Measurements from ENCODE around the gene MED14.

DNA sequence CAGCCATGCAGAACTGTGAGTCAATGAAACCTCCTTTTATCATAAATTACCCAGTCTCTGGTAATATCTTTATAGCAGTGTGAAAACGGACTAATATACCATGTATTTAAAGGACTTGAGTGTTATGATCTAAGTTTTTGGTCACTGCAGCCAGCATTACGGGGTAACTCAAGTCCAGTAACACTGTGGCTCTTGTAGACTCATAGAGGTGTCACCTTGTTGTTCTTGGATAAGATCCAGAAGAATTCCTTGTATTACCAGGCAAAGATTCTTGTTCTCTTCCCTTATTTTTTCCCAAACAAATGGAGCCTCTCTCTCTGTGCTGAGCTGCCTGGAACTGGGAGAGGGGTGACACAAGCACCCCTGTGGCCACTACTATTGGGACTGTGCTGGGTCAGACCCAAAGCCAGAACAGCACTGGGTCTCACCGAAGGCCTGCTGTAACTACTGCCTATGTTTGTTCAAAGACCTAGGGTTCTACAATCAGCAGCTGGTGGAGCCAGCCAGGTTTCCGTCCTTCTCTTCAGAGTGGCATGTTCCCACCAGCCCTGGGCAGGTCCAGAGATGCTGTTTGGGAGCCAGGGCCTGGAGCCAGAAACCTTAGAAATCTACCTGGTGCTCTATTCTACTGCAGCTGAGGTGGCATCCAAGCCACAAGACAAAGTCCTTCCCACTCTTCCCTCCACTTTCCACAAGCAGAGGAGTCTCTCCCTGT lies 43.7 kb upstream of the MED14 start:
- TF ChIP-seq POLR2AphosphoS5 (IDR thresholded peaks at IDR 0.05; ENCODE audit: borderline replicate concordance, low read depth, low read length) (no peak), EZH2 (IDR thresholded peaks at IDR 0.05) (no peak), FOXP2 (optimal IDR thresholded peaks at IDR 0.05; ENCODE audit: control extremely low read depth, extremely low read length, insufficient read depth) (no peak)

All from SK-N-MC (cell line).